ENCODE measurements around the gene BTN3A1. TPM values are rescaled to one million over a fixed set of nuclear protein-coding genes. Genes with fewer than 3 reads are reported as not detected.
"Not testable (repeated sequence)": the region's sequence is repeated elsewhere in the genome, so short reads cannot be mapped to it uniquely, and the experiment has no call there.

Gene BTN3A1
- total RNA-seq, 4 donors from 2014 or later: 34.9 to 84.2 (median 48.5) TPM

DNA sequence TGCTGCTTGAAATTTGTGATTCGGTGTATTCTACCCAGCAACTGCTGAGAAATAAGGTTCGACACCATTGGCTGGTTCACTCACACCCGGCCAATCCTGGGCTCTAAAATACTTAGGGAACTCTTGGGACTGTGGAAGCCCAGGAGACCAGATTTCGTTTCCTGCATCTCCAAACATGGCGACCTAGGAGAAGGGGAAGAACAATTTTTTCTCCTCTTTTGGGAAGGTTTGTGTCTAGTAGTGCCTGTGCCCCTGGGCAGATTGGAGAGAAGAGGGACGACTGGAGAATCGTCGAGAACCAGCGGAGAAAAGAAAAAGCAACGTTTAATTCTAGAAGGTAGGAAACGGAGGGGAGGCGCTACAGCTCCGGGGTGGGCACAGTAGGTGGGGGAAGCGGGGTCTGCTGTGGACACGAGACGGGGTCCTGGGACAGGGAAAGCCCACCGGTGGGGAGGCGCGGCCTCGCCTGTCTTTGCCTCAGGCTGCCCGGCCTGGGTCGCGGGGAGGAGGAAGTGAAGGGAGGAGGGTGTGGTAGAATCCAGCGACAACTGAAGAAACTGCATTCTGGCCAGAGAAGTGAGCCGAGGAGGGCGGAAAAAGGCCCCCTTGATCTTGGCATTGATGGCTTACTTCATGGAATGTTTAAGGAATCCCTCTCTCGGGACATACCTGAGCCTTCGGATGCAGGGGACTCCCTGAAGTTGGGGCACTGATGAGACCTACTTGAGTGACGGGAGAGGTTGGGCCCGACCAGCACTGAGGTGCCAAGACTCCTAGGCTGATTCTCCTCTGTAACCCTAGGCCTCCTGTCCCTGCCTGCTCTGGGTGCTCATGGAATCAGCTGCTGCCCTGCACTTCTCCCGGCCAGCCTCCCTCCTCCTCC lies 56.0 kb downstream of the BTN3A1 start, which contains the start of gene BTN2A1:
Gene BTN2A1, plus strand, starts transcription at position 150 of the 883 bp plus-strand sequence. Its CDS starts 682 bp downstream, at position 832.
- peaks cover 3 to 44% (median 14%) of the 10 kb centered on the region in 4 donors for H3K4me1 ChIP-seq
- no peaks in the 10 kb centered on the region for H3K9me3 ChIP-seq
- no peaks in the 10 kb centered on the region for H3K27me3 ChIP-seq
- peaks cover 0 to 27% (median 0%) of the 10 kb centered on the region in 3 donors for H3K36me3 ChIP-seq
- DNase-seq: peak; percentile 74 to 92 (median 80)
- peak within 1 kb of the TSS; percentile 85 to 94 (median 91) for H3K27ac ChIP-seq
- H3K4me3 ChIP-seq: peak within 1 kb of the TSS; percentile 54 to 92 (median 81)
- TF ChIP-seq CTCF (IDR thresholded peaks at IDR 0.05) (no peak), POLR2A (IDR thresholded peaks at IDR 0.05) (peak; percentile 16 to 48)

GRCh38 chr6:26459023-26459810 lies 57.1 kb downstream of the BTN3A1 start:
- Histone ChIP-seq H3K4me3 (peak overlapping the region in 3 of 4 donors; percentile 73 to 92 (median 89)), H3K4me1 (peaks cover 3 to 44% (median 14%) of the 10 kb centered on the region in 4 donors), H3K9me3 (no peaks in the 10 kb centered on the region), H3K36me3 (peaks cover 0 to 39% (median 0%) of the 10 kb centered on the region in 3 donors), H3K27ac (peak overlapping the region in 1 of 4 donors; percentile 94), H3K27me3 (no peaks in the 10 kb centered on the region)
- TF ChIP-seq CTCF (IDR thresholded peaks at IDR 0.05) (no peak), POLR2A (IDR thresholded peaks at IDR 0.05) (no peak)
- DNase-seq: no peak

DNA sequence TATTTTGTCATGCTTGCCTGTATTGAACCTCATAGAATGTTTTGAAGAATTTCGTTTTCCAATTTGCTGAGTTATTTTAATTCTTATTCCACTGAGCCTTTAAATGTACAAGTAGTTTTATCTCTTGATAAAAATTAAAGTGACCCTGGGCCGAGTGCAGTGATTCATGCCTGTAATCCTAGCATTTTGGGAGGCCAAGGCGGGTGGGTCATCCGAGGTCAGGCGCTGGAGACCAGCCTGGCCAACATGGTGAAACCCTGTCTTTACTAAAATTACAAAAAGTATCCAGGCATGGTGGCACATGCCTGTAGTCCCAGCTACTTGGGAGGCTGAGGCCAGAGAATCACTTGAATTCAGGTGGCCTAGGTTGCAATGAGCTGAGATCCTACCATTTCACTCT lies 59.3 kb downstream of the BTN3A1 start:
- not testable (repeated sequence) for DNase-seq, H3K4me3 ChIP-seq, H3K9me3 ChIP-seq, H3K27ac ChIP-seq, H3K27me3 ChIP-seq
- peaks cover 0 to 60% (median 5%) of the 10 kb centered on the region in 3 donors for H3K36me3 ChIP-seq
- H3K4me1 ChIP-seq: peaks cover 3 to 44% (median 14%) of the 10 kb centered on the region in 4 donors

DNA sequence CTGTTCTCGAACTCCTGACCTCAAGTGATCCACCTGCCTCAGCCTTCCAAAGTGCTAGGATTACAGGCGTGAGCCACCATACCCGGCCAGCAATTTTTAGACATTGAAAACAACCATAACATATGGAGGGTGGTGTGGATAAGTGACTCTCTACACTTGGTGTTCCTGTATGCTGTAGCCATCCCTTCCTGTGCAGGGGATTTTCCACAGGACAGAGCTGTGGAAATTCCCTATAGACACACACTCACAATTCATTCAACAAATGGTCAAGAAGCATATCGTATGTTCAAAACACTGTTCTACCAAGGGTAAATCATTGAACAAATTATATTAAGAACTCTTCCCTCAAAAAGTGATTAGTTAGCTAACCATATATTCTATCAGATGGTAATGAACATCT lies 61.9 kb downstream of the BTN3A1 start:
- no peak for DNase-seq
- no peaks in the 10 kb centered on the region for H3K27me3 ChIP-seq
- peaks cover 0 to 87% (median 5%) of the 10 kb centered on the region in 3 donors for H3K36me3 ChIP-seq
- H3K9me3 ChIP-seq: no peaks in the 10 kb centered on the region
- H3K4me3 ChIP-seq: no peak overlapping the region
- H3K4me1 ChIP-seq: peaks cover 3 to 37% (median 13%) of the 10 kb centered on the region in 4 donors
- H3K27ac ChIP-seq: no peak overlapping the region
- TF ChIP-seq POLR2A (IDR thresholded peaks at IDR 0.05) (no peak), CTCF (IDR thresholded peaks at IDR 0.05) (no peak)

GRCh38 chr6:26464416-26465131 lies 62.5 kb downstream of the BTN3A1 start:
- no peak for DNase-seq
- no peak overlapping the region for H3K27ac ChIP-seq
- peaks cover 0 to 90% (median 5%) of the 10 kb centered on the region in 3 donors for H3K36me3 ChIP-seq
- H3K4me3 ChIP-seq: no peak overlapping the region
- no peak for TF ChIP-seq POLR2A (IDR thresholded peaks at IDR 0.05)
- TF ChIP-seq CTCF (IDR thresholded peaks at IDR 0.05): no peak
- no peaks in the 10 kb centered on the region for H3K9me3 ChIP-seq
- H3K27me3 ChIP-seq: no peaks in the 10 kb centered on the region
- H3K4me1 ChIP-seq: peaks cover 3 to 31% (median 10%) of the 10 kb centered on the region in 4 donors

Other genes starting within 250 kb of the BTN3A1 start
- gene BTN3A2, start 37.1 kb upstream of the BTN3A1 start, total RNA-seq: 10 to 100 TPM; 25.6 to 44.9 (median 37.0) TPM
- 10 to 100 TPM in 2 of 4 donors, 1 to 10 TPM in 2; 4.7 to 41.3 (median 11.9) TPM for gene BTN2A2, start 19.2 kb upstream of the BTN3A1 start, total RNA-seq
- gene BTN3A3, start 38.2 kb downstream of the BTN3A1 start, total RNA-seq: 10 to 100 TPM; 13.7 to 62.7 (median 28.1) TPM
- gene BTN2A1, start 55.7 kb downstream of the BTN3A1 start, total RNA-seq: 10 to 100 TPM; 19.6 to 38.0 (median 33.4) TPM
- not detected for gene BTN1A1, start 98.0 kb downstream of the BTN3A1 start, total RNA-seq
- gene HMGN4, start 136.1 kb downstream of the BTN3A1 start, total RNA-seq: 10 to 100 TPM; 46.1 to 74.3 (median 57.6) TPM
- 10 to 100 TPM; 11.5 to 16.1 (median 11.8) TPM for gene ABT1, start 194.7 kb downstream of the BTN3A1 start, total RNA-seq